Endothelial cell of umbilical vein (primary cell): ENCODE measurements around the gene ITIH4. TPM values are rescaled to one million over a fixed set of nuclear protein-coding genes. Genes with fewer than 3 reads are reported as not detected.

Experiments used
- BruUV-seq: library from RNA; stranded (reverse); fragments of 400-500 nt; replicated peaks from 2 replicates; lab custom pipeline; 2021; lab: Mats Ljungman, UMichigan
- CTCF ChIA-PET: fragments of 300-600, 350-600 bp; sonication (Branson Sonifier 250); formaldehyde crosslinking; loops from one replicate; lab custom pipeline; 2021; ENCODE audit warnings: antibody characterized with exemption, inconsistent platforms; lab: Charles Lee
- POLR2A ChIA-PET: fragments of 300-600, 350-600 bp; sonication (Branson Sonifier 250); formaldehyde crosslinking; loops from one replicate; lab custom pipeline; 2021; ENCODE audit warnings: antibody characterized with exemption, inconsistent platforms; lab: Charles Lee
- DNase-seq: peaks from one replicate; pipeline ENCODE4 v3.0.0-alpha.2; 2011; ENCODE audit warnings: low read depth, low spot score
- FAIRE-seq: peaks from 2 replicates; lab custom pipeline; 2011; peaks lifted over from hg19 to GRCh38; lab: Jason Lieb, UNC
- H2AFZ ChIP-seq: 2 replicates; pipeline ENCODE4 v1.6.0; 2012; ENCODE audit warnings: low read depth, low read length, control low read depth, inconsistent platforms
- H3K27ac ChIP-seq: 2 replicates; pipeline ENCODE4 v1.5.1; 2011; ENCODE audit warnings: low read depth, mild to moderate bottlenecking, control low read depth, low read length, moderate library complexity; ENCODE audit not compliant: insufficient read depth
- H3K27me3 ChIP-seq, 2 experiments: 2 replicates each; pipeline versions ENCODE4 v1.6.0 to v1.6.1; 2011; ENCODE audit warnings: low read length in 2 of 2, mixed read lengths in 1 of 2; ENCODE audit not compliant: control insufficient read depth in 2 of 2, insufficient read depth in 2 of 2
- H3K36me3 ChIP-seq, 2 experiments: 2 replicates in 1 of 2; 3 replicates in 1 of 2; pipeline ENCODE4 v1.5.1; 2011; ENCODE audit warnings: low read length in 2 of 2, mild to moderate bottlenecking in 1 of 2, moderate library complexity in 1 of 2; ENCODE audit not compliant: control insufficient read depth in 2 of 2, insufficient read depth in 2 of 2; ENCODE audit errors: extremely low read depth in 1 of 2
- H3K4me1 ChIP-seq: 3 replicates; pipeline ENCODE4 v1.5.1; 2011; ENCODE audit warnings: mild to moderate bottlenecking, low read length; ENCODE audit not compliant: control insufficient read depth, insufficient read depth; ENCODE audit errors: extremely low read depth
- H3K4me2 ChIP-seq: 2 replicates; pipeline ENCODE4 v1.6.1; 2011; ENCODE audit warnings: low read length, control low read depth, mixed read lengths; ENCODE audit not compliant: insufficient read depth
- H3K4me3 ChIP-seq, 3 experiments: fragments of 200-600 bp in 1 of 3; sonication (generic), shearing (Covaris generic) in 1 of 3; replicated peaks in 1 of 3; 2 replicates each; pipeline ENCODE4 v1.5.1; 2011 to 2016; ENCODE audit warnings: control low read depth in 3 of 3, low read length in 3 of 3, mild to moderate bottlenecking in 2 of 3, inconsistent platforms in 1 of 3, low read depth in 1 of 3, moderate library complexity in 1 of 3; ENCODE audit not compliant: insufficient read depth in 1 of 3
- H3K79me2 ChIP-seq: 2 replicates; pipeline ENCODE4 v1.6.0; 2012; ENCODE audit warnings: low read length, inconsistent platforms; ENCODE audit not compliant: control insufficient read depth, insufficient read depth
- H3K9ac ChIP-seq: replicated peaks from 2 replicates; pipeline ENCODE3; 2011; ENCODE audit warnings: low read length, control low read depth; ENCODE audit not compliant: insufficient read depth; ENCODE audit errors: extremely low read depth
- H3K9me1 ChIP-seq: replicated peaks from 3 replicates; pipeline ENCODE4 v1.6.0; 2011; ENCODE audit warnings: mild to moderate bottlenecking, low read length; ENCODE audit not compliant: control insufficient read depth, insufficient read depth; ENCODE audit errors: extremely low read depth
- H3K9me3 ChIP-seq: replicated peaks from 2 replicates; pipeline ENCODE4 v1.5.1; 2012; ENCODE audit warnings: low read length, inconsistent platforms; ENCODE audit not compliant: control insufficient read depth, insufficient read depth
- H4K20me1 ChIP-seq: replicated peaks from 2 replicates; pipeline ENCODE3; 2011; ENCODE audit warnings: mild to moderate bottlenecking, low read length; ENCODE audit not compliant: control insufficient read depth, insufficient read depth; ENCODE audit errors: extremely low read depth
- CTCF ChIP-seq, 2 donors: IDR thresholded peaks; 1 replicate in 1 of 2; 2 replicates in 1 of 2; pipeline ENCODE4 v1.5.1; 2011; ENCODE audit warnings: low read length in 2 of 2, mild to moderate bottlenecking in 2 of 2, moderate library complexity in 2 of 2, control low read depth in 1 of 2, inconsistent platforms in 1 of 2, low read depth in 1 of 2; ENCODE audit not compliant: insufficient read depth in 1 of 2; ENCODE audit errors: extremely low read depth in 1 of 2
- EZH2 ChIP-seq: IDR thresholded peaks from 2 replicates; pipeline ENCODE4 v1.6.1; 2012; ENCODE audit warnings: borderline replicate concordance, low read depth, mild to moderate bottlenecking, moderate library complexity, low read length, inconsistent platforms; ENCODE audit not compliant: severe bottlenecking
- FOS ChIP-seq: IDR thresholded peaks from 2 replicates; pipeline ENCODE4 v1.6.1; 2011; ENCODE audit warnings: mild to moderate bottlenecking, low read length, moderate library complexity, borderline replicate concordance; ENCODE audit not compliant: insufficient read depth
- GATA2 ChIP-seq: IDR thresholded peaks from 2 replicates; pipeline ENCODE4 v1.7.0; 2011; ENCODE audit warnings: low read depth, mild to moderate bottlenecking, moderate library complexity, mixed read lengths, low read length; ENCODE audit not compliant: insufficient read length, insufficient read depth
- JUN ChIP-seq: IDR thresholded peaks from 2 replicates; pipeline ENCODE4 v1.6.1; 2011; ENCODE audit warnings: borderline replicate concordance, low read depth; ENCODE audit not compliant: insufficient read length, insufficient read depth
- MAX ChIP-seq: IDR thresholded peaks from 2 replicates; pipeline ENCODE4 v1.6.1; 2011; ENCODE audit not compliant: insufficient read depth, insufficient read length
- MYC ChIP-seq: IDR thresholded peaks from one replicate; pipeline ENCODE4 v1.6.1; 2011; ENCODE audit warnings: mild to moderate bottlenecking, low read depth, low read length
- POLR2A ChIP-seq: IDR thresholded peaks from 2 replicates; pipeline ENCODE4 v1.6.1; 2012; ENCODE audit warnings: low read depth, mild to moderate bottlenecking, control low read depth, low read length
- POLR2AphosphoS5 ChIP-seq: IDR thresholded peaks from 2 replicates; pipeline ENCODE4 v1.6.1; 2012; ENCODE audit warnings: low read depth, mild to moderate bottlenecking, control low read depth, low read length, moderate library complexity; ENCODE audit not compliant: insufficient read depth
- dilution Hi-C: fragments of 300-500 bp; cut with MboI; formaldehyde crosslinking; loops from one replicate; pipeline ENCODE4 v1.15.0; 2019; ENCODE audit warnings: low sequenced_read_pairs; ENCODE audit not compliant: extremely low pct_ligation_motif_present
- intact Hi-C: fragments of 100-400 bp; cut with micrococcal nuclease; formaldehyde crosslinking; loops from one replicate; pipeline ENCODE4 v1.10.0; 2022
- polyA plus RNA-seq, 4 experiments: library from polyadenylated mRNA; depleted of rRNA in 3 of 4; stranded (reverse) in 3 of 4; unstranded in 1 of 4; fragments of >200 nt; gene quantifications; 2 replicates each; pipeline versions ENCODE4 v1.2.1 to v1.2.3, GENCODE V29; 2011 to 2012; ENCODE audit warnings: missing spikeins in 1 of 4
- total RNA-seq: library from RNA; stranded (reverse); gene quantifications from 2 replicates; pipeline ENCODE4 v1.2.3, GENCODE V29; 2021

Gene ITIH4
- total and polyA plus RNA-seq, 2 donors (not counting 3 experiments of a cell fraction or from before 2014, with no cell fraction given), result 0.17 to 2.4 TPM

- Histone ChIP-seq H3K4me2 (no peak overlapping the region), H3K4me3 (no peak overlapping the region), H3K9me3 (no peaks in the 10 kb centered on the region), H3K79me2 (no peaks in the 10 kb centered on the region), H4K20me1 (no peaks in the 10 kb centered on the region), H2AFZ (no peak overlapping the region), H3K9ac (no peak overlapping the region), H3K4me1 (no peaks in the 10 kb centered on the region), H3K27ac (no peak overlapping the region), H3K27me3 (no peaks in the 10 kb centered on the region), H3K9me1 (no peaks in the 10 kb centered on the region), H3K36me3 (no peaks in the 10 kb centered on the region)
- no peak for FAIRE-seq
- BruUV-seq, result no TSS peak
- dilution Hi-C loops, result no loop called here
- ChIA-PET CTCF (no interaction called here), POLR2A (no interaction called here)
- TF ChIP-seq MAX (no peak), CTCF (IDR thresholded peaks at IDR 0.05; ENCODE audit: extremely low read depth in 1 of 2, insufficient read depth in 1 of 2, low read depth in 1 of 2, low read length in 2 of 2) (no peak), POLR2AphosphoS5 (no peak), JUN (no peak), POLR2A (no peak), FOS (no peak), EZH2 (no peak), MYC (no peak), GATA2 (no peak)
- DNase-seq, result no peak
- intact Hi-C loops, result no loop called here
Measured at GRCh38 chr3:52865994-52866393, 35.5 kb upstream of the ITIH4 start.
